Measurements from ENCODE around the gene MAPK6.

The MAPK6 gene

DNA sequence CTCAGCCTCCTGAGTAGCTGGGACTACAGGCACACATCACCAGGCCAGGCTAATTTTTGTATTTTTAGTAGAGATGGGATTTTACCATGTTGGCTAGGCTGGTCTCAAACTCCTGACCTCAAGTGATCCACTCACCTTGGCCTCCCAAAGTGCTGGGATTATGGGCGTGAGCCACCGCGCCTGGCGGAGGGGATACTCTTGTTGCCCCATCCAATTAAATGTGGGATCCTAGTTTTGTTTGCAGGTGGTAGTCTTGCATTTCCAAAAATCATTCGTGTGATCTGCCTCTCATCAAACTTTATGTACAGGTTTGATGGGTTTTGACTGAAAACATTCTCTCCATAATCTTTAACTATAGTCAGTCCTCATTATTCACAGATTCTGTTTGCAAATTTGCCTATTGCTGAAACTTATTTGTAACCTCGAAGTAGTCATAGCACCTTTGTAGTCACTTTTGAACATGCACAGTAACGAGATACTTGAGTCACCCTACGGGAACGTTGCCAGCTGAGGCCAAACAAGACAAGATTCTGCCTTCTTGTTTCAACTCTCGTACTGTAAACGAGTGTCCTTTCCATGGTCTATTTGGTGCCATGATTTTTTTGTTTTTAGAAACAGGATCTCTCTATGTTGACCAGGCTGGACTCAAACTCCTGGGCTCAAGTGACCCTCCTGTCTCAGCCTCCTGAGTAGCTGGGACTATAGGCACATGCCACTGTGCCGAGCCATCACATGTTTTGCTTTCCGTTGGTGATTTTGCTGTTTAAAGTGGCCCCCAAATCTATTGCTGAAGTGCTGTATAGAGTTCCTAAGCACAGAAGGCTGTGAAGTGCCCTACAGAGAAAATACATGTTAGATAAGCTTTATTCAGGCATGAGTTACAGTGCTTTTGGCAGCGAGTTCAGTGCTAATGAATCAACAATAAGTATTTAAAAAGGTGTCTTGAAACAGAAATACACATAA is 8.1 kb upstream of the MAPK6 start:
- DNase-seq (ENCODE audit: low read depth), result peak; percentile 88

GRCh38 chr15:52011711-52012144 is 7.3 kb upstream of the MAPK6 start:
- DNase-seq (ENCODE audit: low read depth), result no peak

GRCh38 chr15:52012210-52012609 is 6.8 kb upstream of the MAPK6 start:
- no peak for DNase-seq (ENCODE audit: low read depth)

DNA sequence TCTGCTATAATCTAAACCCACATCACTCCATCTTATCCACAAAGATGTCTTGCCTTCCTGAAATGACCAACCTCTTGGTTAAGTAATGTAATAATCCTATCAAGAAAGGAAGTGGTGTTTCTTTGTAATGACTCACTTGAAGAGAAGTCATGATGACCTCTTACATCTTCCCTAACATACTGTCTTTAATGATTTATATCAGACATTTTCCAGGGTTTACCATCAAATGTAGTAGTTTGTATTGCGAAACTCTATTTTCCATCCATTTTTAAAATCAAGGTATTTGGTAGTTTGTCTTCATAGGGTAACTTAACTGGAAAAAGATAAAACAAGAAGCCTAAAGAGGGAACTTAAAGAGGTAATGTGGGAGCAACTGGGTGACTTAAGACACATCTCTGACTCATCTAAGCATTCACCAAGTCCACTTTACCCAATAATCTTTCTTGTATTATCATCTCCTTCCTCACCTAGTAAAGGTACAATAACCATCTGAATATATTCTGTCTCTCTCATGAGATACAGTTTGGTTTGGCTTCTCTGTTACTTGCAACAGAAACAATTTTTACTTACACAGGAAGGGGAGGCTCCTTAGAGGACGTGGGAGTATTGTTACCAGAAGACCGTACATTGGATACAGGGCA is 5.7 kb upstream of the MAPK6 start:
- peak; percentile 95 for DNase-seq (ENCODE audit: low read depth)

- no peak for DNase-seq (ENCODE audit: low read depth)
Measured at GRCh38 chr15:52014616-52015015, 4.4 kb upstream of the MAPK6 start.

DNA sequence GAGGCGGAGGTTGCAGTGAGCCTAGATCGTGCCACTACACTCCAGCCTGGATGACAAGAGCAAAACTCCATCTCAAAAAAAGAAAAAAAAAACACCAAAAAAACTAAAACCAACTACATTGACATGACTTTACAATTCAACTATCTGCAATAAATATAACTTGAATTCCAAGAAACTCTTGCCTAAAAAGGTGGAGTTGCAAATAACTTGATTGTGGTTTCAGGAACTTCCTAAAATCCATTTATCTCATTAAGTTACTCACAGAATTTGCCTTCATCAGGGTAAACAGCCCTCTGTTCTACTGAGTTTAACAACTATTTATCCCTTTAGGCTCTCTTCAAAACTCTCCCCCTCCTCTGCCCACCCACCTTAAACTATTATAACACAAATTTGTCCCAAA is 2.7 kb upstream of the MAPK6 start:
- no peak for DNase-seq (ENCODE audit: low read depth)

DNA sequence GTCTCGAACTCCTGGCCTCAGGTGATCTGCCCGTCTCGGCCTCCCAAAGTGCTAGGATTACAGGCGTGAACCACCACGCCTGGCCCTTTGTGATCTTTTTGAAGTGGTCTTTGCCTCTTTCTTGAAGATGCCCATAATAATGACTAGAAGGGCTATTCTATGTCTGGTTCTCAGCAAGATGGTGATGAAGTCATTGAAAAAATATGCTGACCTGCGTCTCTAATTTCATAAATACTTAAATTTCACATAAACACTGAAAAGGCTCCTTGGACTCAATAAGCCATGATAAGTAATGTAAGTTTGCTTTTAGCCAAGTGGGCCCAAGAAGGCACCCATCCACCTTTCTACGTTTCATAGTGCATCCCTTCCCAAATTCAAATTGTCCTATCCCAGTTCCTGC is 775 bp upstream of the MAPK6 start:
- peak; percentile 53 for DNase-seq (ENCODE audit: low read depth)

- peak; percentile 88 for DNase-seq (ENCODE audit: low read depth)
Measured at GRCh38 chr15:52019394-52020220, 588 bp downstream of the MAPK6 start.

DNA sequence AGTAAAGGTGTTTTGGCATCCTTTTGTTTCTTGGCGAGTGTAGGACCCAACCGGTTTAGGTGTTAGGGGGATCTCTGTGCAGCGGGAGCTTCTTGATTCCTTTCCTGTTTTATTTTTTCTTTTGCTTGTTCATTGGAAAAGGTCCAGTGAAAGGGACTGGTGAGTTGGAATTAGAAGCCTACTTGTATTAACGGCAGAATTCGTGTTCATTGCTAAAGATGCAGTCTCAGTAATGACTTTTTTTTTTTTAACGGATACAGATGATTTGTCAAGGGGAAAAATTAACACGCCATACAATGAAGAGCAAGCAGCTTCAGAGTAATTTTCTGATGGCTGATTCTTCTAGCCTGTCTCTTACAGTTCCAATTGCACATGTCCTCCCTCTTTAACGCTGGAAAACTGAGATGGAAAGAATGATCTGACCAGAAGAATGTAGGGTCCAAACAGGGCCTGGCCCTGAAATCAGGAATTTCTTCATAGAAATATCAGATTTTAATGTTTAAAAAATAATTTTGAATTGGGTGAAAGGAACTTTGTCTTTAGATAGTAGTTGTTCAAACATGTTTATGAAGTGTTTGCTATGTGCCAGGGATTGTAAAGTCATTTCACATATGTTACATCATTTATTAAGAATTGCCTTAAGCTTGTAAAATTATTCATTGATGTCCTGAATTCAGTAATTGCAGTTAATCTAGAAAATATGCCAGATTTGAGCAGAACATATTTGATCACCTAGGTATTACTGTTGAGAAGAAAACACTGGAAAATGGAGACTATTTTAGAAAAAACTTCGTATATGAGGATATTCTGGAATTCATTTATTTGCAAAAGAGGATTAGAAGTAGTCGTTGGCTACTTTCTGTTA is 1.4 kb downstream of the MAPK6 start:
- no peak for DNase-seq (ENCODE audit: low read depth)

DNA sequence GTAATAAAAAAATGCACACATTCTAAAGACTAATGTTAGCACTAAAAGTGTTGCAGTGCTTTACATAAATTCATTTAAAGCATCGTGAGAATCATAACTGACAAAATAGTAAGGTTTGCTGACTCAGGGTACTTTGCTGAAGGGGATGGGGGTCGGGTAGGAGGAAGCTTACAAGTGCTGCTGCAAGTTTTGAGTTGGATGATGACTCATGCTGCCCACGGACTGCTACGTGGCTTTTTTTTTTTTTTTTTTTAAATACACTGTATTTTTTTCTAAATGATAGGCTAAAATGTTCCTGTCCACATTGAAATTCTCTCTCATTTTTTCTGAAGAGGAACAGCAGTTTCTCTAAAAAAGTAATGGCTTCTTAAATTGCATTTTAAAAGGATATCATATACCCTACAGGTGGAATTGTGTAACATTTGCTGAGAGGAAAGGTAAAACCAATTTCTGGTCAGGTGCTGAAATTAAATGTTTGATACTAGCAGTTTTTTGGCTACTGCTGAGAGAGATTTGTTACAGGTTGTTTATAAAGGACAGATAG is 2.2 kb downstream of the MAPK6 start:
- DNase-seq (ENCODE audit: low read depth), result peak; percentile 94

- DNase-seq (ENCODE audit: low read depth), result no peak
Measured at GRCh38 chr15:52021892-52022540, 3.0 kb downstream of the MAPK6 start.

DNA sequence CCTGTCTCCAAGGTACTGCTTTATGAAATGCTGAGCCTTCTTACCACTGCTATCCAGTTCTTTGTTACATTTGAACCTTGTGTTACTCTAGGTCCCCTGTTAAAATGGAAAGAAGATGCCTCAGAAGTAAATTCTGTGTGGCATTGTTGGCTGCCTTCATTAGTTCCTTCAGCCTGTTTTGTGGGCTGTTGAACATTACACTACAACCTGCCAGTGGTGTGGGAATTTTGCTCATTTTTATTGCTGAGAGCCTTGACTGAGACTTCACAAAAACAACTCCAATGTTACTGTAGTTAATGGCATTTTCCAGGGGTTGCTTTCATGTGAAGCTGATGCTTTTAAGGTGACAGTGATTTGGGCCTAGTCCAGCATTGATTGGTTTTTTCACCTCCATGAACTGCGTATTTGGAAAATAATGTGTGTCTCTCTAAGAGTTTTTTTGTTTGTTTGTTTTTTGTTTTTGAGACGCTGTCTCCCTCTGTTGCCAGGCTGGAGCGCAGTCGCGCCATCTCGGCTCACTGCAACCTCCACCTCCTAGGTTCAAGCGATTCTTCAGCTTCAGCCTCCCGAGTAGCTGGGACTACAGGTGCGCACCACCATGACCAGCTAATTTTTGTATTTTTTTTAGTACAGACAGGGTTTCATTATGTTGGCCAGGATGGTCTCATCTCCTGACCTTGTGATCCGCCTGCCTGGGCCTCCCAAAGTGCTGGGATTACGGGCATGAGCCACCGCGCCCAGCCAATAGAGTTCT is 4.3 kb downstream of the MAPK6 start:
- DNase-seq (ENCODE audit: low read depth), result no peak

GRCh38 chr15:52028431-52029093 is 9.5 kb downstream of the MAPK6 start:
- DNase-seq (ENCODE audit: low read depth), result no peak

GRCh38 chr15:52030010-52030409 is 11.0 kb downstream of the MAPK6 start:
- DNase-seq (ENCODE audit: low read depth), result no peak

GRCh38 chr15:52031556-52031955 is 12.5 kb downstream of the MAPK6 start:
- peak; percentile 72 for DNase-seq (ENCODE audit: low read depth)

DNA sequence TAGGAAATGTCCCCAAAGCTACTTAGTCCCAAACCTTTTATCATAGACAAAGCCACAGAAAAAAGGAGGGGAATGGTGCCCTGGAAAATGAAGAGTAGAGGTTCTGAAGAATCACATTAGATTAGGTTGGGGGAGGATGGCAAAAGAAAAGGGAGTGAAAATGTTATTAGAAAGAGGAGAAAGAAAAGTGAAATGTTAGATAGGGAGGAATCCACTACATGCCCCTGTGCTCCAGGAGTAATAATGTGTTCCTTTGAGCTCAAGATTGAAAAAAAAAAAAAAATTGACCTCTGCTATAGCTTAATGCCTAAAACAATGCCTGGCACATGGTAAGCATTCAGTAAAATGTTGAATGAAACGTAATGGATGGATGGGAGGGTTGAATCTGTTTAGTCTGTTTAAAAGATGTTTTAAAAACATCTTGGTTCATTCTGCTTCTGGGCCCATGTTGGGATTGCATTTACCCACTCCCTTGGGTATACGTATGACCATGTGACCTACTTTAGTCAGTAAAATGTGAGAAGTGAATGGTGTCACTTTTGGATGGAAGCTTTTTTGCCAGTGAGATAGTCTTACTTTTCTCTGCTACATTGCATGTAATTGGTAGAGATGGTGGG is 19.0 kb downstream of the MAPK6 start:
- DNase-seq (ENCODE audit: low read depth), result no peak

GRCh38 chr15:52039925-52040781 is 21.1 kb downstream of the MAPK6 start:
- peak; percentile 59 for DNase-seq (ENCODE audit: low read depth)

All from amniotic epithelial cell (primary cell).